Left renal pelvis (tissue), 4 donors: ENCODE results near the gene PPM1E. TPM values are rescaled to one million over a fixed set of nuclear protein-coding genes. Genes with fewer than 3 reads are reported as not detected.
"Not testable (repeated sequence)": the region's sequence is repeated elsewhere in the genome, so short reads cannot be mapped to it uniquely, and the experiment has no call there.

ENCODE experiments used
- DNase-seq, 4 donors: peaks; one replicate each; pipeline ENCODE4 v3.0.0-alpha.2; 2013; ENCODE audit warnings: low read depth in 4 of 4, low spot score in 3 of 4
- polyA plus RNA-seq, 4 donors: library from polyadenylated mRNA; unstranded; fragments of 120-200 nt; gene quantifications; one replicate each; pipeline ENCODE4 v1.2.1, GENCODE V29; 2013; ENCODE audit not compliant: insufficient read length in 4 of 4

Gene PPM1E
- polyA plus RNA-seq, result 1 to 10 TPM; 1.2 to 4.6 (median 3.7) TPM

GRCh38 chr17:58755577-58756245 is at the start of gene PPM1E:
TSS of gene PPM1E (plus strand) at chr17:58755854.
- peak; percentile 41 to 80 (median 70) for DNase-seq

GRCh38 chr17:58706351-58707140 is 49.1 kb upstream of the PPM1E start:
- no peak for DNase-seq

GRCh38 chr17:58710948-58711552 is 44.6 kb upstream of the PPM1E start:
- DNase-seq, result peak in 3 of 4 donors; percentile 26 to 35 (median 30)

- no peak for DNase-seq
These were observed 33.4 kb upstream of the PPM1E start for GRCh38 chr17:58722274-58722673.

- no peak for DNase-seq
These were observed 33.0 kb upstream of the PPM1E start for GRCh38 chr17:58722696-58723095.

- DNase-seq, result no peak
These were observed 26.9 kb upstream of the PPM1E start for GRCh38 chr17:58728798-58729197.

- no peak for DNase-seq
These were observed 24.7 kb upstream of the PPM1E start for GRCh38 chr17:58730937-58731336.

- DNase-seq, result no peak
These were observed 21.6 kb upstream of the PPM1E start for GRCh38 chr17:58734040-58734439.

- no peak for DNase-seq
These were observed 20.8 kb upstream of the PPM1E start for GRCh38 chr17:58734811-58735210.

- no peak for DNase-seq
These were observed 14.5 kb upstream of the PPM1E start for GRCh38 chr17:58741121-58741625.

GRCh38 chr17:58747674-58748073 is 8.0 kb upstream of the PPM1E start:
- no peak for DNase-seq

- not testable (repeated sequence) for DNase-seq
These were observed 6.0 kb upstream of the PPM1E start for GRCh38 chr17:58749627-58750026.

- DNase-seq, result no peak
These were observed 2.6 kb upstream of the PPM1E start for GRCh38 chr17:58753026-58753425.

- DNase-seq, result no peak
These were observed 431 bp upstream of the PPM1E start for GRCh38 chr17:58755269-58755576.

GRCh38 chr17:58756246-58757161 is 850 bp downstream of the PPM1E start:
- no peak for DNase-seq

- no peak for DNase-seq
These were observed 1.5 kb downstream of the PPM1E start for GRCh38 chr17:58757162-58757613.

- DNase-seq, result no peak
These were observed 3.2 kb downstream of the PPM1E start for GRCh38 chr17:58758890-58759289.

GRCh38 chr17:58759522-58759921 is 3.9 kb downstream of the PPM1E start:
- no peak for DNase-seq

GRCh38 chr17:58760248-58760647 is 4.6 kb downstream of the PPM1E start:
- no peak for DNase-seq

GRCh38 chr17:58763263-58763662 is 7.6 kb downstream of the PPM1E start:
- no peak for DNase-seq
